Measurements from ENCODE around the gene ELN.

DNA sequence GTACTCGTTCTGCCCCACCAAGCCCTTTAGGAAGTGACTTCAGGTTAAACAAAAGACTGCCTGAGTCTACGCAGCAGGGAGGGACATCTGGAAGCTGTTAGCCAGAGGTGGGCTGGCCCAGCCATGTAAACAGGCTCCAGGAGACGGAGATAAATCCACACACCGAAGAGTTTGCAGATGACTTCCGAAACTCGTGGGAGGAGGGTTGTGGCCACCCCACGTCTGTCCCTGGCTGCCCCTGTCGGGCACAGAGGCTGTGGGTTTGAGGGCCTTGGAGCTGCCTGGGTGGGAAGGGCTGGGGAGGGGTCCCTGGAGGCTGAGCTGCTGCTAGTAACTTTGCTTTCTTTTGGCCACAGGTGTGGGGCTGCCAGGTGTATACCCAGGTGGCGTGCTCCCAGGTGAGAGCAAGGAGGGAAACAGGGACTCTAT lies 15.6 kb downstream of the ELN start:
- no peak for TF ChIP-seq ZFP30 (CRISPR knock-in tag; IDR thresholded peaks at IDR 0.05)
- no peak for TF ChIP-seq ARNTL (CRISPR knock-in tag; IDR thresholded peaks at IDR 0.05; ENCODE audit: borderline replicate concordance, low read depth)
- TF ChIP-seq ZFP3 (CRISPR knock-in tag; IDR thresholded peaks at IDR 0.05): no peak
- TF ChIP-seq ZNF8 (CRISPR knock-in tag; IDR thresholded peaks at IDR 0.05): no peak
- TF ChIP-seq CSDC2 (CRISPR knock-in tag; IDR thresholded peaks at IDR 0.05): no peak
- TF ChIP-seq, protein P1, sequence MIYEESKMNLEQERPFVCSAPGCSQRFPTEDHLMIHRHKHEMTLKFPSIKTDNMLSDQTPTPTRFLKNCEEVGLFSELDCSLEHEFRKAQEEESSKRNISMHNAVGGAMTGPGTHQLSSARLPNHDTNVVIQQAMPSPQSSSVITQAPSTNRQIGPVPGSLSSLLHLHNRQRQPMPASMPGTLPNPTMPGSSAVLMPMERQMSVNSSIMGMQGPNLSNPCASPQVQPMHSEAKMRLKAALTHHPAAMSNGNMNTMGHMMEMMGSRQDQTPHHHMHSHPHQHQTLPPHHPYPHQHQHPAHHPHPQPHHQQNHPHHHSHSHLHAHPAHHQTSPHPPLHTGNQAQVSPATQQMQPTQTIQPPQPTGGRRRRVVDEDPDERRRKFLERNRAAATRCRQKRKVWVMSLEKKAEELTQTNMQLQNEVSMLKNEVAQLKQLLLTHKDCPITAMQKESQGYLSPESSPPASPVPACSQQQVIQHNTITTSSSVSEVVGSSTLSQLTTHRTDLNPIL (CRISPR knock-in tag; IDR thresholded peaks at IDR 0.05; ENCODE audit: low read depth): no peak
- no peak for TF ChIP-seq ISL1 (CRISPR knock-in tag; IDR thresholded peaks at IDR 0.05)
- TF ChIP-seq, protein P2, sequence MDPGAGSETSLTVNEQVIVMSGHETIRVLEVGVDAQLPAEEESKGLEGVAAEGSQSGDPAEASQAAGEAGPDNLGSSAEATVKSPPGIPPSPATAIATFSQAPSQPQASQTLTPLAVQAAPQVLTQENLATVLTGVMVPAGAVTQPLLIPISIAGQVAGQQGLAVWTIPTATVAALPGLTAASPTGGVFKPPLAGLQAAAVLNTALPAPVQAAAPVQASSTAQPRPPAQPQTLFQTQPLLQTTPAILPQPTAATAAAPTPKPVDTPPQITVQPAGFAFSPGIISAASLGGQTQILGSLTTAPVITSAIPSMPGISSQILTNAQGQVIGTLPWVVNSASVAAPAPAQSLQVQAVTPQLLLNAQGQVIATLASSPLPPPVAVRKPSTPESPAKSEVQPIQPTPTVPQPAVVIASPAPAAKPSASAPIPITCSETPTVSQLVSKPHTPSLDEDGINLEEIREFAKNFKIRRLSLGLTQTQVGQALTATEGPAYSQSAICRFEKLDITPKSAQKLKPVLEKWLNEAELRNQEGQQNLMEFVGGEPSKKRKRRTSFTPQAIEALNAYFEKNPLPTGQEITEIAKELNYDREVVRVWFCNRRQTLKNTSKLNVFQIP (CRISPR knock-in tag; IDR thresholded peaks at IDR 0.05; ENCODE audit: borderline replicate concordance, low read depth): no peak
- TF ChIP-seq ZNF565 (CRISPR knock-in tag; conservative IDR thresholded peaks at IDR 0.05; ENCODE audit: low read depth): no peak
- TF ChIP-seq, protein P3, sequence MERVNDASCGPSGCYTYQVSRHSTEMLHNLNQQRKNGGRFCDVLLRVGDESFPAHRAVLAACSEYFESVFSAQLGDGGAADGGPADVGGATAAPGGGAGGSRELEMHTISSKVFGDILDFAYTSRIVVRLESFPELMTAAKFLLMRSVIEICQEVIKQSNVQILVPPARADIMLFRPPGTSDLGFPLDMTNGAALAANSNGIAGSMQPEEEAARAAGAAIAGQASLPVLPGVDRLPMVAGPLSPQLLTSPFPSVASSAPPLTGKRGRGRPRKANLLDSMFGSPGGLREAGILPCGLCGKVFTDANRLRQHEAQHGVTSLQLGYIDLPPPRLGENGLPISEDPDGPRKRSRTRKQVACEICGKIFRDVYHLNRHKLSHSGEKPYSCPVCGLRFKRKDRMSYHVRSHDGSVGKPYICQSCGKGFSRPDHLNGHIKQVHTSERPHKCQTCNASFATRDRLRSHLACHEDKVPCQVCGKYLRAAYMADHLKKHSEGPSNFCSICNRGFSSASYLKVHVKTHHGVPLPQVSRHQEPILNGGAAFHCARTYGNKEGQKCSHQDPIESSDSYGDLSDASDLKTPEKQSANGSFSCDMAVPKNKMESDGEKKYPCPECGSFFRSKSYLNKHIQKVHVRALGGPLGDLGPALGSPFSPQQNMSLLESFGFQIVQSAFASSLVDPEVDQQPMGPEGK (CRISPR knock-in tag; IDR thresholded peaks at IDR 0.05; ENCODE audit: borderline replicate concordance): no peak
- TF ChIP-seq BACH2 (CRISPR knock-in tag; IDR thresholded peaks at IDR 0.05; ENCODE audit: borderline replicate concordance): no peak
- TF ChIP-seq CSRNP3 (CRISPR knock-in tag; IDR thresholded peaks at IDR 0.05): no peak
- no peak for TF ChIP-seq ZC3H10 (CRISPR knock-in tag; IDR thresholded peaks at IDR 0.05)
- TF ChIP-seq PPARA (CRISPR knock-in tag; IDR thresholded peaks at IDR 0.05; ENCODE audit: borderline replicate concordance): no peak
